DND-41 (cell line): ENCODE data around the gene LCOR.

Experiments
- EZH2 ChIP-seq: IDR thresholded peaks from 3 replicates; pipeline ENCODE4 v1.6.1; 2012; ENCODE audit warnings: borderline replicate concordance, low read depth, mild to moderate bottlenecking, moderate library complexity, low read length, inconsistent platforms; ENCODE audit not compliant: severe bottlenecking
- TF ChIP-seq, protein P1 (sequence below): IDR thresholded peaks from 2 replicates; pipeline ENCODE4 v1.5.1; 2012; ENCODE audit warnings: borderline replicate concordance, low read length, moderate library complexity, mild to moderate bottlenecking; ENCODE audit not compliant: poor library complexity, severe bottlenecking; ENCODE audit errors: extremely low read depth

DNA sequence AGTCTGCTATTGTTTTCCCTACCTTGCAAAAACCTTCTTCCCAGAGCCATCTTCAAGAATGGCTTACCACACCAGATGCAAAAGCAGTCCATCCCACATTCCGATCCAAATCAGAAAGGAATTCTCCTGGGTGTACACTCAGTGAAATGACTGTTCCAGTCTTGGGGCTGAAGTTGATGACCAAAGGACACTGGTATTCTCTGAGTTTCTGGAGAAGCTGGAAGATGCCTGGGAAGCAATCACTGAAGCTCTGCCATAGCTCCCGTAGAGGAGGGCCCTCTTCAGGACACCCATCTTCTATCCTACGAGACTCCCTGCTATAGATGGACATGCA, 155.7 kb downstream of the LCOR start:
- TF ChIP-seq, protein P1, sequence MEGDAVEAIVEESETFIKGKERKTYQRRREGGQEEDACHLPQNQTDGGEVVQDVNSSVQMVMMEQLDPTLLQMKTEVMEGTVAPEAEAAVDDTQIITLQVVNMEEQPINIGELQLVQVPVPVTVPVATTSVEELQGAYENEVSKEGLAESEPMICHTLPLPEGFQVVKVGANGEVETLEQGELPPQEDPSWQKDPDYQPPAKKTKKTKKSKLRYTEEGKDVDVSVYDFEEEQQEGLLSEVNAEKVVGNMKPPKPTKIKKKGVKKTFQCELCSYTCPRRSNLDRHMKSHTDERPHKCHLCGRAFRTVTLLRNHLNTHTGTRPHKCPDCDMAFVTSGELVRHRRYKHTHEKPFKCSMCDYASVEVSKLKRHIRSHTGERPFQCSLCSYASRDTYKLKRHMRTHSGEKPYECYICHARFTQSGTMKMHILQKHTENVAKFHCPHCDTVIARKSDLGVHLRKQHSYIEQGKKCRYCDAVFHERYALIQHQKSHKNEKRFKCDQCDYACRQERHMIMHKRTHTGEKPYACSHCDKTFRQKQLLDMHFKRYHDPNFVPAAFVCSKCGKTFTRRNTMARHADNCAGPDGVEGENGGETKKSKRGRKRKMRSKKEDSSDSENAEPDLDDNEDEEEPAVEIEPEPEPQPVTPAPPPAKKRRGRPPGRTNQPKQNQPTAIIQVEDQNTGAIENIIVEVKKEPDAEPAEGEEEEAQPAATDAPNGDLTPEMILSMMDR: no peak
- no peak for TF ChIP-seq EZH2
